Pancreas (tissue), 10 donors: ENCODE measurements around the gene PLEKHH3. TPM values are rescaled to one million over a fixed set of nuclear protein-coding genes. Genes with fewer than 3 reads are reported as not detected.
A peak's percentile ranks its signal among the peaks of the same experiment; 100 is the strongest.

Experiments used
- ATAC-seq, 4 donors: fragments of 200-7000 bp; cut with Tn5 transposase; one replicate each; pipeline versions ENCODE4 v1.8.0 to v1.9.1; 2020; ENCODE audit warnings: mild to moderate bottlenecking in 4 of 4, moderate library complexity in 4 of 4
- DNase-seq, 6 donors: peaks; one replicate each; pipeline ENCODE4 v3.0.0-alpha.2; 2020
- FAIRE-seq: peaks from 2 replicates; lab custom pipeline; 2012; peaks lifted over from hg19 to GRCh38; lab: Jason Lieb, UNC
- H3K27ac ChIP-seq, 4 donors: fragments of 200-600 bp; sonication (generic); 1 replicate in 3 of 4; 2 replicates in 1 of 4; pipeline versions ENCODE4 v1.5.0 to v1.8.0; 2020
- H3K27me3 ChIP-seq, 4 donors: fragments of 200-600 bp; one replicate each; pipeline ENCODE4 v1.8.0; 2021
- H3K36me3 ChIP-seq, 3 donors: fragments of 200-600 bp; sonication (generic) in 1 of 3; one replicate each; pipeline versions ENCODE4 v1.5.0 to v1.8.0; 2020 to 2021
- H3K4me1 ChIP-seq, 3 donors: fragments of 200-600 bp; one replicate each; pipeline ENCODE4 v1.8.0; 2021
- H3K4me3 ChIP-seq, 4 donors: fragments of 200-600 bp; sonication (generic) in 2 of 4; one replicate each; pipeline versions ENCODE4 v1.5.0 to v1.8.0; 2020 to 2021
- H3K9me3 ChIP-seq, 4 donors: fragments of 200-600 bp; one replicate each; pipeline ENCODE4 v1.8.0; 2021
- CTCF ChIP-seq, 4 donors: fragments of 200-600 bp; sonication (generic) in 3 of 4; IDR thresholded peaks; one replicate each; pipeline versions ENCODE4 v1.5.0 to v1.8.0; 2021; ENCODE audit warnings: antibody characterized with exemption in 4 of 4
- WGBS, 2 donors: extraction: QIAGEN DNeasy Blood & Tissue Kit; methylation state at CpG; one replicate each; pipeline ENCODE4 v1.1.7; 2013; 5-methylcytosine and 5-hydroxymethylcytosine counted together
- intact Hi-C, 3 donors: fragments of 100-400 bp; cut with DNase I; formaldehyde crosslinking; loops; one replicate each; pipeline versions ENCODE4 v1.11.1 to v1.14.2; 2022
- polyA plus RNA-seq, 2 donors: library from polyadenylated mRNA; stranded (reverse); fragments of 200-250 nt; gene quantifications; one replicate each; pipeline ENCODE4 v1.2.3, GENCODE V29; 2013
- total RNA-seq, 6 donors: library from RNA; stranded (reverse); fragmentation: NEBNext Ultra II Directional in 4 of 6; extraction: Animal tissue kit (Norgen Biotek cat#: 25700) in 4 of 6; gene quantifications; one replicate each; pipeline versions ENCODE4 v1.2.1 to v1.2.4, GENCODE V29; 2021 to 2023
- donor health status: healthy with polysubstance abuse.
- donor health status: DM: no; HTN: no; CAD: no; lungs with moderate emphysema.
- donor health status: DM: no; HTN: no; CAD: no.
- donor health status: control.
- donor health status: control.
- donor health status: Bipolar disorder and iron deficiency.
- donor health status: DM: yes; HTN: yes; CAD: no.
- donor health status: DM: no; HTN: no; CAD: no.
- donor health status: DM: no; HTN: no; CAD: no.
- donor health status: DM: yes; HTN: yes; CAD: no.

Gene PLEKHH3
- total and polyA plus RNA-seq, 8 donors: 24.7 to 215 (median 59.0) TPM

GRCh38 chr17:42704490-42704836, 27.7 kb upstream of the PLEKHH3 start:
- Histone ChIP-seq H3K4me3 (no peak overlapping the region), H3K27me3 (no peaks in the 10 kb centered on the region), H3K36me3 (peaks cover 0 to 68% (median 39%) of the 10 kb centered on the region in 3 donors), H3K9me3 (no peaks in the 10 kb centered on the region), H3K27ac (no peak overlapping the region), H3K4me1 (no peaks in the 10 kb centered on the region)
- FAIRE-seq: no peak
- no peak for TF ChIP-seq CTCF (IDR thresholded peaks at IDR 0.05)
- no peak for DNase-seq
- no peak for ATAC-seq
- intact Hi-C loops: loop anchor here in 1 of 3 donors (10.0 kb wide), 1 partner anchor 120 kb away; the partner anchor contains the start of gene BECN1
- 95 to 97% methylated on average over 5 of the region's 5 CpGs for WGBS, 2 donors

GRCh38 chr17:42702446-42702845, 25.7 kb upstream of the PLEKHH3 start:
- DNase-seq: no peak
- ATAC-seq: no peak
- no peak for FAIRE-seq
- Histone ChIP-seq H3K36me3 (peaks cover 0 to 48% (median 30%) of the 10 kb centered on the region in 3 donors), H3K9me3 (no peaks in the 10 kb centered on the region), H3K27ac (no peak overlapping the region), H3K27me3 (no peaks in the 10 kb centered on the region), H3K4me3 (no peak overlapping the region), H3K4me1 (no peaks in the 10 kb centered on the region)
- TF ChIP-seq CTCF (IDR thresholded peaks at IDR 0.05): no peak
- intact Hi-C loops: loop anchor here in 1 of 3 donors (10.0 kb wide), 1 partner anchor 122 kb away; the partner anchor contains the start of gene BECN1
- 90 to 91% methylated on average over 11 of the region's 11 CpGs for WGBS, 2 donors

- FAIRE-seq (no peak), DNase-seq (no peak), ATAC-seq (peak in 1 of 4 donors; percentile 14)
- WGBS, 2 donors: 76 to 77% methylated on average over 10 of the region's 10 CpGs
- H3K4me3 ChIP-seq: no peak overlapping the region
- no peaks in the 10 kb centered on the region for H3K27me3 ChIP-seq
- H3K27ac ChIP-seq: no peak overlapping the region
- intact Hi-C loops: loop anchor here in 1 of 3 donors (10.0 kb wide), 1 partner anchor 124 kb away; the partner anchor contains the start of gene BECN1
- peaks cover 0 to 32% (median 17%) of the 10 kb centered on the region in 3 donors for H3K36me3 ChIP-seq
- no peaks in the 10 kb centered on the region for H3K9me3 ChIP-seq
- no peak for TF ChIP-seq CTCF (IDR thresholded peaks at IDR 0.05)
- no peaks in the 10 kb centered on the region for H3K4me1 ChIP-seq
Measured at GRCh38 chr17:42700586-42701289, 23.9 kb upstream of the PLEKHH3 start.

- no peak for FAIRE-seq
- intact Hi-C loops: no loop called here
- no peak for DNase-seq
- Histone ChIP-seq H3K36me3 (peaks cover 0 to 18% (median 6%) of the 10 kb centered on the region in 3 donors), H3K4me1 (no peaks in the 10 kb centered on the region), H3K27ac (no peak overlapping the region), H3K9me3 (no peaks in the 10 kb centered on the region), H3K4me3 (no peak overlapping the region), H3K27me3 (no peaks in the 10 kb centered on the region)
- TF ChIP-seq CTCF (IDR thresholded peaks at IDR 0.05): no peak
- WGBS, 2 donors: 92 to 95% methylated on average over 4 of the region's 4 CpGs
- no peak for ATAC-seq
Measured at GRCh38 chr17:42699415-42699740, 22.6 kb upstream of the PLEKHH3 start.
